ENCODE data around the gene ACOXL.

ACOXL gene

DNA sequence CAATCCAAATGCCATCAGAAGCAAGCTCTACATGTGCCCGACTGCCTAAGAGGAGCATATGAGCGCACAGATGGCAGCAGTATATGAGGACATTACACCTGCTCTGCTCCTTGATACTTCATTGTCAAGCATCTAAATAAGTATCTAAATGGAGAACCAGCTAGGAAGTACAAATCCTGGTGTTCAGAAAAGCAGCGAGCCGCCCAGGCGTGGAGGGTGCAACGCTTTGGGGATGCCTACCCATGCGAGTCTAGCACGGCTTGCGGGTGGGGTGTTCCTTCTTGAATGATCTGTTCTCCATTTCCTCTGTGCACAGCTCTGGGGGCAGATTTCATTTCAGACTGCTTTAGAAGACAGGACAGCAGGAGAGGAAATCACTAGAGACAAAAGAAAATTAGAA is 325.3 kb downstream of the ACOXL start:
- DNase-seq (ENCODE audit: low spot score) = no peak
- no peak overlapping the region for H3K27ac ChIP-seq
- ChIA-PET POLR2A (ENCODE audit: low non-redundant PET) (no interaction called here), CTCF (interaction anchor here (0.6 kb wide), 1 partner anchor 272 kb away, joined by 3 read pairs; no protein-coding TSS in a partner anchor)
- TF ChIP-seq, protein P1, sequence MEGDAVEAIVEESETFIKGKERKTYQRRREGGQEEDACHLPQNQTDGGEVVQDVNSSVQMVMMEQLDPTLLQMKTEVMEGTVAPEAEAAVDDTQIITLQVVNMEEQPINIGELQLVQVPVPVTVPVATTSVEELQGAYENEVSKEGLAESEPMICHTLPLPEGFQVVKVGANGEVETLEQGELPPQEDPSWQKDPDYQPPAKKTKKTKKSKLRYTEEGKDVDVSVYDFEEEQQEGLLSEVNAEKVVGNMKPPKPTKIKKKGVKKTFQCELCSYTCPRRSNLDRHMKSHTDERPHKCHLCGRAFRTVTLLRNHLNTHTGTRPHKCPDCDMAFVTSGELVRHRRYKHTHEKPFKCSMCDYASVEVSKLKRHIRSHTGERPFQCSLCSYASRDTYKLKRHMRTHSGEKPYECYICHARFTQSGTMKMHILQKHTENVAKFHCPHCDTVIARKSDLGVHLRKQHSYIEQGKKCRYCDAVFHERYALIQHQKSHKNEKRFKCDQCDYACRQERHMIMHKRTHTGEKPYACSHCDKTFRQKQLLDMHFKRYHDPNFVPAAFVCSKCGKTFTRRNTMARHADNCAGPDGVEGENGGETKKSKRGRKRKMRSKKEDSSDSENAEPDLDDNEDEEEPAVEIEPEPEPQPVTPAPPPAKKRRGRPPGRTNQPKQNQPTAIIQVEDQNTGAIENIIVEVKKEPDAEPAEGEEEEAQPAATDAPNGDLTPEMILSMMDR (conservative IDR thresholded peaks at IDR 0.05; ENCODE audit: low read depth) = no peak

DNA sequence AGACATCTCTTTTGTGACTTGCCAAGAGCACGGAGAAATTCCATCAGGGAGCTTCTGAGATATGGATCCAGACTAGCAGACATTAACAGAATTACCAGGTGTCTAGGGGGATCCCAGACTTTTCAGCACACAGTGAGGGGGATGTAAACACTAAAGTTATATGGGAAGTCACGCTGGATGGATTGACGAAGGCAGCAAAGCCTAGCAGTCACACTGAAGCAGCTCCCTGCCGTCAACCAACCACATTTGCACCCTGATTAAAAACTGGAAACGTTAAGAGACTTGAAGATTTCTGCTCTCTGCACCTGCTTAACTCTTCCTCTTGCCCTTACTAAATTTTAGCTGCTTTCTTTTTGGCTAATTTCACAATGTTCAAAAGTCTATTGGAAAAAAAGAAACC is 325.9 kb downstream of the ACOXL start:
- ChIA-PET CTCF (no interaction called here), POLR2A (ENCODE audit: low non-redundant PET) (no interaction called here)
- DNase-seq (ENCODE audit: low spot score) = no peak
- TF ChIP-seq, protein P1 (conservative IDR thresholded peaks at IDR 0.05; ENCODE audit: low read depth) = no peak
- no peak overlapping the region for H3K27ac ChIP-seq

GRCh38 chr2:111061191-111061590 is 328.8 kb downstream of the ACOXL start:
- no peak overlapping the region for H3K27ac ChIP-seq
- no peak for DNase-seq (ENCODE audit: low spot score)
- TF ChIP-seq, protein P1 (conservative IDR thresholded peaks at IDR 0.05; ENCODE audit: low read depth) = no peak
- ChIA-PET POLR2A (ENCODE audit: low non-redundant PET) (no interaction called here), CTCF (no interaction called here)

DNA sequence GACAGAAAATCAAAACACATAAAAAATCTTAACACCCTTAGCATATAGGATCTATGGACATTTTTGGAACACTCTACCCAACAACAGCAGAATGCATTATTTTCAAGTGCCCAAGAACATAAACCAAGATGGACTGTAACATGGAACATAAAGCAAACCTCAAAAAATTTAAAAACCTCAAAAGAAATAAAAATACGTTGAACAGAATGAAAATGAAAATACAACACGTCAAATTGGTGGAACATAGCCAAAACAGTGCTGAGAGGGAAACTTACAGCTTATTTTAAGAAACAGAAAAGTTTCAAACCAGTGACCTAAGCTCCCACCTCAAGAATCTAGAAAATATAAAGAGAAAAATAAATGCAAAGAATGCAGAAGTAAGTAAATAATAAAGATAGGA is 330.0 kb downstream of the ACOXL start:
- POLR2A ChIA-PET (ENCODE audit: low non-redundant PET) = no interaction called here
- TF ChIP-seq, protein P1 (conservative IDR thresholded peaks at IDR 0.05; ENCODE audit: low read depth) = no peak
- no peak for DNase-seq (ENCODE audit: low spot score)
- no peak overlapping the region for H3K27ac ChIP-seq
- CTCF ChIA-PET = no interaction called here

DNA sequence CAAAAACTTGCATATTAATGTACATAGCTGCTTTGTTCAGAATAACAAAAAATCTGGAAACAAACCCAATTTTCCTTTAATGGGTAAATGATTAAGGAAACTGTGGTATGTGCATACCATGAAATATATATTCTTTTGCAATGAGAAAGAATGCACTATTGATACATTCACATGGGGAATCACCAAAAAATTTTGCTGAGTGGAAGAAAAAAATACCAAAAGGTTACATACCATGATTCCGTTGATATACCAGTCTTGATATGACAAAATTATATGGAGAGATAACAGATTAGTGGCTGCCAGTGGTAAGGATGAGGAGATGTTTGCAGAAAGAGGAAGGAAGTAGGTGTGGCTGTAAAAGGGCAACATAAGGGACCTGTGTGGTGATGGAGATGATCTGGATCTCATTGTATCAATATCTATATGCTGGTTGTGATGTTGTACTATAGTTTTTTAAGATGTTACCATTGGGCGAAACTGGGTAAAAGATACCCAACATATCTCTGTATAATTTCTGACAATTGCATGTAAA is 333.8 kb downstream of the ACOXL start:
- TF ChIP-seq, protein P1 (conservative IDR thresholded peaks at IDR 0.05; ENCODE audit: low read depth) = no peak
- DNase-seq (ENCODE audit: low spot score) = no peak
- POLR2A ChIA-PET (ENCODE audit: low non-redundant PET) = no interaction called here
- H3K27ac ChIP-seq = no peak overlapping the region
- CTCF ChIA-PET = interaction anchor here (0.6 kb wide), 1 partner anchor 10 kb away, joined by 3 read pairs; no protein-coding TSS in a partner anchor

- peak; percentile 85 for DNase-seq (ENCODE audit: low spot score)
- TF ChIP-seq, protein P1 (conservative IDR thresholded peaks at IDR 0.05; ENCODE audit: low read depth) = no peak
- ChIA-PET POLR2A (ENCODE audit: low non-redundant PET) (no interaction called here), CTCF (interaction anchor here (0.5 kb wide), 1 partner anchor 40 kb away, joined by 3 read pairs; no protein-coding TSS in a partner anchor)
- no peak overlapping the region for H3K27ac ChIP-seq
Observed at GRCh38 chr2:111068435-111069058, 336.2 kb downstream of the ACOXL start.

All from RWPE1 (cell line).